DOHH2 (cell line): ENCODE data around the gene CISD1.
"Not testable (repeated sequence)": the region's sequence is repeated elsewhere in the genome, so short reads cannot be mapped to it uniquely, and the experiment has no call there.

ENCODE experiments used
- H3F3A ChIP-seq: fragments of 200-600 bp; sonication (generic), shearing (Covaris generic); 2 replicates; pipeline ENCODE4 v1.6.0; 2016; ENCODE audit warnings: antibody characterized with exemption, mild to moderate bottlenecking; ENCODE audit not compliant: control insufficient read depth, insufficient read depth
- H3K27ac ChIP-seq: fragments of 200-600 bp; sonication (generic); 2 replicates; pipeline ENCODE4 v1.5.1; 2014; ENCODE audit warnings: low read depth, mild to moderate bottlenecking, low read length, moderate library complexity
- H3K27me3 ChIP-seq: fragments of 200-600 bp; sonication (generic); 2 replicates; pipeline ENCODE4 v1.6.1; 2014; ENCODE audit warnings: mild to moderate bottlenecking, low read length, mixed read lengths; ENCODE audit not compliant: control insufficient read depth
- H3K36me3 ChIP-seq: fragments of 200-600 bp; sonication (generic); 2 replicates; pipeline ENCODE4 v1.6.1; 2014; ENCODE audit warnings: mild to moderate bottlenecking, low read length, moderate library complexity, mixed read lengths; ENCODE audit not compliant: control insufficient read depth
- H3K4me1 ChIP-seq: fragments of 200-600 bp; sonication (generic); 2 replicates; pipeline ENCODE4 v1.6.1; 2014; ENCODE audit warnings: mild to moderate bottlenecking, low read length, mixed read lengths; ENCODE audit not compliant: control insufficient read depth
- H3K4me2 ChIP-seq: fragments of 200-600 bp; sonication (generic); 2 replicates; pipeline ENCODE4 v1.6.0; 2014; ENCODE audit warnings: mild to moderate bottlenecking, low read length, moderate library complexity
- H3K4me3 ChIP-seq: fragments of 200-600 bp; sonication (generic); 2 replicates; pipeline ENCODE4 v1.5.1; 2014; ENCODE audit warnings: mild to moderate bottlenecking, low read length, mixed read lengths
- H3K79me2 ChIP-seq: fragments of 200-600 bp; sonication (generic); 2 replicates; pipeline ENCODE4 v1.6.1; 2014; ENCODE audit warnings: mild to moderate bottlenecking, low read length, mixed read lengths; ENCODE audit not compliant: control insufficient read depth
- H3K9me2 ChIP-seq: fragments of 200-600 bp; sonication (generic); replicated peaks from 2 replicates; pipeline ENCODE4 v1.6.1; 2014; ENCODE audit warnings: mild to moderate bottlenecking, low read length, mixed read lengths; ENCODE audit not compliant: control insufficient read depth
- H3K9me3 ChIP-seq: fragments of 200-600 bp; sonication (generic); 2 replicates; pipeline ENCODE4 v1.6.1; 2014; ENCODE audit warnings: antibody characterized with exemption, low read length, mixed read lengths; ENCODE audit not compliant: control insufficient read depth, insufficient read depth
- H4K20me1 ChIP-seq: fragments of 200-600 bp; sonication (generic); 2 replicates; pipeline ENCODE4 v1.6.0; 2014; ENCODE audit warnings: low read depth, mild to moderate bottlenecking, antibody characterized with exemption, low read length, moderate library complexity; ENCODE audit not compliant: control insufficient read depth, insufficient read depth
- CTCF ChIP-seq: fragments of 200-600 bp; sonication (generic); IDR thresholded peaks from one replicate; pipeline ENCODE4 v1.5.1; 2014; ENCODE audit warnings: antibody characterized with exemption, mild to moderate bottlenecking, low read depth, low read length; ENCODE audit not compliant: poor library complexity, severe bottlenecking
- EZH2phosphoT487 ChIP-seq: fragments of 200-600 bp; sonication (generic); IDR thresholded peaks from 2 replicates; pipeline ENCODE4 v1.6.1; 2017; ENCODE audit warnings: borderline replicate concordance, mild to moderate bottlenecking, antibody characterized with exemption, low read length, moderate library complexity, mixed read lengths

The CISD1 gene

GRCh38 chr10:58225654-58226053, 43.3 kb upstream of the CISD1 start:
- no peak overlapping the region for H3K4me3 ChIP-seq
- H3K4me1 ChIP-seq = peaks cover 10% of the 10 kb centered on the region; the same call in 1 of the 2 replicates
- H3K36me3 ChIP-seq = peaks cover 29% of the 10 kb centered on the region
- no peaks in the 10 kb centered on the region for H3K9me2 ChIP-seq
- no peaks in the 10 kb centered on the region for H3K9me3 ChIP-seq
- H3K79me2 ChIP-seq = no peaks in the 10 kb centered on the region
- H3K27me3 ChIP-seq = no peaks in the 10 kb centered on the region
- no peak overlapping the region for H3K27ac ChIP-seq
- no peaks in the 10 kb centered on the region for H4K20me1 ChIP-seq
- no peaks in the 10 kb centered on the region for H3F3A ChIP-seq
- H3K4me2 ChIP-seq = no peak overlapping the region
- TF ChIP-seq EZH2phosphoT487 = no peak
- TF ChIP-seq CTCF = no peak

- H4K20me1 ChIP-seq, H3K4me1 ChIP-seq, H3F3A ChIP-seq, H3K4me2 ChIP-seq, H3K27me3 ChIP-seq, H3K79me2 ChIP-seq, H3K27ac ChIP-seq, H3K9me3 ChIP-seq, H3K9me2 ChIP-seq, H3K4me3 ChIP-seq: not testable (repeated sequence)
- peaks cover 24% of the 10 kb centered on the region for H3K36me3 ChIP-seq
Observed at GRCh38 chr10:58229856-58230255, 39.1 kb upstream of the CISD1 start.

- peaks cover 24% of the 10 kb centered on the region for H3K36me3 ChIP-seq
- peaks cover 43% of the 10 kb centered on the region for H3K79me2 ChIP-seq
- H3K4me2 ChIP-seq = no peak overlapping the region
- peaks cover 18% of the 10 kb centered on the region for H3K4me1 ChIP-seq
- no peaks in the 10 kb centered on the region for H3F3A ChIP-seq
- H3K27ac ChIP-seq = no peak overlapping the region
- no peaks in the 10 kb centered on the region for H3K27me3 ChIP-seq
- no peaks in the 10 kb centered on the region for H4K20me1 ChIP-seq
- no peaks in the 10 kb centered on the region for H3K9me2 ChIP-seq
- TF ChIP-seq CTCF (no peak), EZH2phosphoT487 (no peak)
- H3K9me3 ChIP-seq = no peaks in the 10 kb centered on the region
- H3K4me3 ChIP-seq = no peak overlapping the region
Observed at GRCh38 chr10:58237014-58237834, 31.7 kb upstream of the CISD1 start.

- H3K4me2 ChIP-seq = no peak overlapping the region
- no peaks in the 10 kb centered on the region for H3K27me3 ChIP-seq
- no peak overlapping the region for H3K27ac ChIP-seq
- H4K20me1 ChIP-seq = no peaks in the 10 kb centered on the region
- no peaks in the 10 kb centered on the region for H3K9me2 ChIP-seq
- H3K9me3 ChIP-seq = no peaks in the 10 kb centered on the region; the same call in 1 of the 2 replicates
- TF ChIP-seq CTCF (no peak), EZH2phosphoT487 (no peak)
- H3K4me1 ChIP-seq = peaks cover 18% of the 10 kb centered on the region
- no peak overlapping the region for H3K4me3 ChIP-seq
- H3K79me2 ChIP-seq = peaks cover 50% of the 10 kb centered on the region
- peaks cover 24% of the 10 kb centered on the region for H3K36me3 ChIP-seq
- H3F3A ChIP-seq = no peaks in the 10 kb centered on the region
Observed at GRCh38 chr10:58239561-58240169, 29.3 kb upstream of the CISD1 start.
